ENCODE data around the gene ADH1A. TPM values are rescaled to one million over a fixed set of nuclear protein-coding genes. Genes with fewer than 3 reads are reported as not detected.
"Not testable (repeated sequence)": the region's sequence is repeated elsewhere in the genome, so short reads cannot be mapped to it uniquely, and the experiment has no call there.

Gene ADH1A
- polyA plus RNA-seq, 2 donors, result not detected

GRCh38 chr4:99248714-99249113 lies 42.1 kb downstream of the ADH1A start:
- H3K4me1 ChIP-seq (ENCODE audit: control insufficient read depth in 2 of 2, insufficient read depth in 2 of 2, low read length in 1 of 2), result peaks cover 0 to 7% of the 10 kb centered on the region in 2 donors
- 57 to 59% methylated on average over 1 of the region's 1 CpG for WGBS, 2 donors
- H3K9me3 ChIP-seq (ENCODE audit: control insufficient read depth in 2 of 2, insufficient read depth in 1 of 2, low read depth in 1 of 2, low read length in 1 of 2), result no peaks in the 10 kb centered on the region
- H3K36me3 ChIP-seq (ENCODE audit: control insufficient read depth in 2 of 2, insufficient read depth in 2 of 2, low read length in 1 of 2), result peaks cover 0 to 3% of the 10 kb centered on the region in 2 donors
- no peak overlapping the region for H3K4me3 ChIP-seq (ENCODE audit: low read depth in 1 of 2, low read length in 2 of 2)
- H3K27me3 ChIP-seq (ENCODE audit: control insufficient read depth in 1 of 2, insufficient read depth in 2 of 2, low read length in 2 of 2), result no peaks in the 10 kb centered on the region
- no peak overlapping the region for H3K27ac ChIP-seq (ENCODE audit: low read depth in 2 of 2, low read length in 1 of 2)

GRCh38 chr4:99235955-99236354 lies 54.8 kb downstream of the ADH1A start:
- Histone ChIP-seq H3K36me3 (ENCODE audit: control insufficient read depth in 2 of 2, insufficient read depth in 2 of 2, low read length in 1 of 2) (no peaks in the 10 kb centered on the region), H3K4me1 (ENCODE audit: control insufficient read depth in 2 of 2, insufficient read depth in 2 of 2, low read length in 1 of 2) (no peaks in the 10 kb centered on the region), H3K9me3 (ENCODE audit: control insufficient read depth in 2 of 2, insufficient read depth in 1 of 2, low read depth in 1 of 2, low read length in 1 of 2) (peaks cover 0 to 4% of the 10 kb centered on the region in 2 donors), H3K4me3 (ENCODE audit: low read depth in 1 of 2, low read length in 2 of 2) (no peak overlapping the region), H3K27me3 (ENCODE audit: control insufficient read depth in 1 of 2, insufficient read depth in 2 of 2, low read length in 2 of 2) (no peaks in the 10 kb centered on the region), H3K27ac (ENCODE audit: low read depth in 2 of 2, low read length in 1 of 2) (no peak overlapping the region)
- 66 to 77% methylated on average over 1 of the region's 1 CpG for WGBS, 2 donors

- WGBS, 2 donors, result 61 to 74% methylated on average over 2 of the region's 2 CpGs
- peaks cover 0 to 4% of the 10 kb centered on the region in 2 donors for H3K9me3 ChIP-seq (ENCODE audit: control insufficient read depth in 2 of 2, insufficient read depth in 1 of 2, low read depth in 1 of 2, low read length in 1 of 2)
- H3K4me3 ChIP-seq (ENCODE audit: low read depth in 1 of 2, low read length in 2 of 2), result no peak overlapping the region
- no peaks in the 10 kb centered on the region for H3K36me3 ChIP-seq (ENCODE audit: control insufficient read depth in 2 of 2, insufficient read depth in 2 of 2, low read length in 1 of 2)
- peak overlapping the region in 1 of 2 donors; percentile 22 for H3K27ac ChIP-seq (ENCODE audit: low read depth in 2 of 2, low read length in 1 of 2)
- no peaks in the 10 kb centered on the region for H3K27me3 ChIP-seq (ENCODE audit: control insufficient read depth in 1 of 2, insufficient read depth in 2 of 2, low read length in 2 of 2)
- H3K4me1 ChIP-seq (ENCODE audit: control insufficient read depth in 2 of 2, insufficient read depth in 2 of 2, low read length in 1 of 2), result no peaks in the 10 kb centered on the region
Observed at GRCh38 chr4:99234331-99235010, 56.3 kb downstream of the ADH1A start.

GRCh38 chr4:99233397-99233796 lies 57.4 kb downstream of the ADH1A start:
- WGBS, 2 donors, result 73 to 79% methylated on average over 2 of the region's 2 CpGs
- H3K27ac ChIP-seq (ENCODE audit: low read depth in 2 of 2, low read length in 1 of 2); H3K4me1 ChIP-seq (ENCODE audit: control insufficient read depth in 2 of 2, insufficient read depth in 2 of 2, low read length in 1 of 2); H3K36me3 ChIP-seq (ENCODE audit: control insufficient read depth in 2 of 2, insufficient read depth in 2 of 2, low read length in 1 of 2); H3K27me3 ChIP-seq (ENCODE audit: control insufficient read depth in 1 of 2, insufficient read depth in 2 of 2, low read length in 2 of 2); H3K9me3 ChIP-seq (ENCODE audit: control insufficient read depth in 2 of 2, insufficient read depth in 1 of 2, low read depth in 1 of 2, low read length in 1 of 2); H3K4me3 ChIP-seq (ENCODE audit: low read depth in 1 of 2, low read length in 2 of 2): not testable (repeated sequence)

- not testable (repeated sequence) for H3K9me3 ChIP-seq (ENCODE audit: control insufficient read depth in 2 of 2, insufficient read depth in 1 of 2, low read depth in 1 of 2, low read length in 1 of 2); H3K4me3 ChIP-seq (ENCODE audit: low read depth in 1 of 2, low read length in 2 of 2); H3K4me1 ChIP-seq (ENCODE audit: control insufficient read depth in 2 of 2, insufficient read depth in 2 of 2, low read length in 1 of 2); H3K27ac ChIP-seq (ENCODE audit: low read depth in 2 of 2, low read length in 1 of 2); H3K36me3 ChIP-seq (ENCODE audit: control insufficient read depth in 2 of 2, insufficient read depth in 2 of 2, low read length in 1 of 2); H3K27me3 ChIP-seq (ENCODE audit: control insufficient read depth in 1 of 2, insufficient read depth in 2 of 2, low read length in 2 of 2)
- WGBS, 2 donors, result 81 to 82% methylated on average over 1 of the region's 1 CpG
Observed at GRCh38 chr4:99228706-99229105, 62.1 kb downstream of the ADH1A start.

- not testable (repeated sequence) for H3K9me3 ChIP-seq (ENCODE audit: control insufficient read depth in 2 of 2, insufficient read depth in 1 of 2, low read depth in 1 of 2, low read length in 1 of 2); H3K36me3 ChIP-seq (ENCODE audit: control insufficient read depth in 2 of 2, insufficient read depth in 2 of 2, low read length in 1 of 2); H3K4me3 ChIP-seq (ENCODE audit: low read depth in 1 of 2, low read length in 2 of 2); H3K27ac ChIP-seq (ENCODE audit: low read depth in 2 of 2, low read length in 1 of 2); H3K27me3 ChIP-seq (ENCODE audit: control insufficient read depth in 1 of 2, insufficient read depth in 2 of 2, low read length in 2 of 2); H3K4me1 ChIP-seq (ENCODE audit: control insufficient read depth in 2 of 2, insufficient read depth in 2 of 2, low read length in 1 of 2)
- WGBS, 2 donors, result 88% methylated on average over 4 of the region's 4 CpGs
Observed at GRCh38 chr4:99227646-99228045, 63.1 kb downstream of the ADH1A start.

Other genes starting within 250 kb of the ADH1A start
- gene ADH5, start 202.2 kb downstream of the ADH1A start, polyA plus RNA-seq, result 100 to 1,000 TPM in 1 of 2 donors, 10 to 100 TPM in 1; 51.0 to 112 TPM
- gene ADH4, start 146.7 kb downstream of the ADH1A start, polyA plus RNA-seq, result 1 to 10 TPM in 1 of 2 donors, under 1 TPM in 1; 0.10 to 1.5 TPM
- gene ADH6, start 71.7 kb downstream of the ADH1A start, polyA plus RNA-seq, result under 1 TPM in 1 of 2 donors, not detected in 1; 0.11 TPM
- gene ADH1B, start 30.4 kb upstream of the ADH1A start, polyA plus RNA-seq, result 10 to 100 TPM; 31.3 to 72.0 TPM
- gene ADH1C, start 61.8 kb upstream of the ADH1A start, polyA plus RNA-seq, result 1 to 10 TPM; 1.7 to 2.3 TPM
- 100 to 1,000 TPM; 208 to 250 TPM for gene ADH7, start 144.4 kb upstream of the ADH1A start, polyA plus RNA-seq
- under 1 TPM in 1 of 2 donors, not detected in 1; 0.01 TPM for gene C4orf17, start 220.0 kb upstream of the ADH1A start, polyA plus RNA-seq